ENCODE results near the gene PIK3C2B. TPM values are rescaled to one million over a fixed set of nuclear protein-coding genes. Genes with fewer than 3 reads are reported as not detected.

Gene PIK3C2B
- total RNA-seq, 1 experiment from 2014 or later: 0.76 TPM

GRCh38 chr1:204465546-204466415, 28.8 kb downstream of the PIK3C2B start:
- Histone ChIP-seq H3K4me3 (no peak overlapping the region), H3K27ac (no peak overlapping the region), H3K4me1 (replicated peaks) (no peaks in the 10 kb centered on the region), H3K27me3 (replicated peaks) (no peaks in the 10 kb centered on the region), H3K9me3 (replicated peaks) (no peaks in the 10 kb centered on the region), H3K36me3 (no peaks in the 10 kb centered on the region)
- no peak for DNase-seq (ENCODE audit: low read depth in 1 of 2, low spot score in 2 of 2)

GRCh38 chr1:204464701-204465100, 29.9 kb downstream of the PIK3C2B start:
- H3K27ac ChIP-seq: no peak overlapping the region
- no peaks in the 10 kb centered on the region for H3K9me3 ChIP-seq (replicated peaks)
- H3K36me3 ChIP-seq: no peaks in the 10 kb centered on the region
- no peak for DNase-seq (ENCODE audit: low read depth in 1 of 2, low spot score in 2 of 2)
- H3K4me1 ChIP-seq (replicated peaks): no peaks in the 10 kb centered on the region
- H3K4me3 ChIP-seq: no peak overlapping the region
- no peaks in the 10 kb centered on the region for H3K27me3 ChIP-seq (replicated peaks)

DNA sequence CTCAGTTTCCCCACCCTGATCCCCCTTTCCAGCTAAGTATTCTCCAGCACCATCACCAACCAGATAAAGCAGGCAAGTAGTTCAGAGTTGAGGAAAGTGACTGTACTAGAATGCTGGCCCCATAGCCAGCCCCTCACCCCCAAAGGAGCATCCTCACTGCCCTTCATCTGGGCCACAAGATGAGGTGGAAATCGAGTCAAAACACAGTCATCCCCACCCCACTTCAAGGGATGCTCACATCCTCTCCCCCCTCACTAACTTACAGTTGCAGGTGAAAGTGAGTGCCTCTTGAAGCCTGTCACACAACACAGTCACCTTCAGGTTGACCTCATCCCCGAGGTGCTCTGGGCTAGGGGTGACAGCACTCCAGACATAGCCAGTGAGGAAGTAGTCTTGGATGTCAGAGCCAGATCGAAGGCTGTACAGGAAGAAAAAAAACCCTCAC, 30.4 kb downstream of the PIK3C2B start:
- H3K4me1 ChIP-seq (replicated peaks): no peaks in the 10 kb centered on the region
- no peaks in the 10 kb centered on the region for H3K27me3 ChIP-seq (replicated peaks)
- DNase-seq (ENCODE audit: low read depth in 1 of 2, low spot score in 2 of 2): no peak
- H3K36me3 ChIP-seq: no peaks in the 10 kb centered on the region
- H3K9me3 ChIP-seq (replicated peaks): no peaks in the 10 kb centered on the region
- H3K4me3 ChIP-seq: no peak overlapping the region
- no peak overlapping the region for H3K27ac ChIP-seq

- Histone ChIP-seq H3K4me1 (replicated peaks) (no peaks in the 10 kb centered on the region), H3K27me3 (replicated peaks) (no peaks in the 10 kb centered on the region), H3K36me3 (no peaks in the 10 kb centered on the region), H3K4me3 (no peak overlapping the region), H3K9me3 (replicated peaks) (no peaks in the 10 kb centered on the region), H3K27ac (no peak overlapping the region)
- DNase-seq (ENCODE audit: low read depth in 1 of 2, low spot score in 2 of 2): no peak
Observed at GRCh38 chr1:204463125-204464060, 31.2 kb downstream of the PIK3C2B start.

DNA sequence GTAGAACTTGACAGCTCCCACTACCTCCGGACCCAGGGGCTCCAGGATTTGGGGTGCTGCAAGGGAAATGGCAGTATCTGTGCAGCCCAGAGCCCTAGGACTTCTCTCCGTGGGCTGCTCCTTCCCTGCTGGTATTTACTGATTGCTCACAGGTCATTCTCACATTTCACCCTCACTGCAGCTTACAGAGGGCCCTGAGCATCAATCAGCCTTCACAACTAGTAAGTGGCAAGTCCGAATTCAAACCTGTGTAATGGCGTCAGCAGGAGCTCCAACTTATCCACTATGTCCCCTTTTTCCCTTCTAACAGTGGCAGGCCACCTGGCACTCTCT, 32.4 kb downstream of the PIK3C2B start:
- Histone ChIP-seq H3K27ac (no peak overlapping the region), H3K9me3 (replicated peaks) (no peaks in the 10 kb centered on the region), H3K36me3 (no peaks in the 10 kb centered on the region), H3K4me1 (replicated peaks) (no peaks in the 10 kb centered on the region), H3K27me3 (replicated peaks) (no peaks in the 10 kb centered on the region; the same call in 1 of the 2 replicates), H3K4me3 (no peak overlapping the region)
- no peak for DNase-seq (ENCODE audit: low read depth in 1 of 2, low spot score in 2 of 2)

- Histone ChIP-seq H3K4me3 (no peak overlapping the region), H3K27me3 (replicated peaks) (no peaks in the 10 kb centered on the region; the same call in 1 of the 2 replicates), H3K27ac (no peak overlapping the region), H3K9me3 (replicated peaks) (no peaks in the 10 kb centered on the region), H3K4me1 (replicated peaks) (no peaks in the 10 kb centered on the region), H3K36me3 (no peaks in the 10 kb centered on the region)
- DNase-seq (ENCODE audit: low read depth in 1 of 2, low spot score in 2 of 2): no peak
Observed at GRCh38 chr1:204461331-204462228, 33.0 kb downstream of the PIK3C2B start.

GRCh38 chr1:204460346-204460745, 34.3 kb downstream of the PIK3C2B start:
- no peaks in the 10 kb centered on the region; the same call in 1 of the 2 replicates for H3K27me3 ChIP-seq (replicated peaks)
- H3K9me3 ChIP-seq (replicated peaks): no peaks in the 10 kb centered on the region
- H3K4me1 ChIP-seq (replicated peaks): no peaks in the 10 kb centered on the region
- no peak overlapping the region for H3K4me3 ChIP-seq
- DNase-seq (ENCODE audit: low read depth in 1 of 2, low spot score in 2 of 2): no peak
- no peaks in the 10 kb centered on the region for H3K36me3 ChIP-seq
- H3K27ac ChIP-seq: no peak overlapping the region

- no peak for DNase-seq (ENCODE audit: low read depth in 1 of 2, low spot score in 2 of 2)
- no peaks in the 10 kb centered on the region for H3K9me3 ChIP-seq (replicated peaks)
- no peak overlapping the region for H3K27ac ChIP-seq
- H3K4me3 ChIP-seq: no peak overlapping the region
- no peaks in the 10 kb centered on the region; the same call in 1 of the 2 replicates for H3K27me3 ChIP-seq (replicated peaks)
- H3K4me1 ChIP-seq (replicated peaks): no peaks in the 10 kb centered on the region
- H3K36me3 ChIP-seq: no peaks in the 10 kb centered on the region
Observed at GRCh38 chr1:204459706-204460105, 34.9 kb downstream of the PIK3C2B start.

DNA sequence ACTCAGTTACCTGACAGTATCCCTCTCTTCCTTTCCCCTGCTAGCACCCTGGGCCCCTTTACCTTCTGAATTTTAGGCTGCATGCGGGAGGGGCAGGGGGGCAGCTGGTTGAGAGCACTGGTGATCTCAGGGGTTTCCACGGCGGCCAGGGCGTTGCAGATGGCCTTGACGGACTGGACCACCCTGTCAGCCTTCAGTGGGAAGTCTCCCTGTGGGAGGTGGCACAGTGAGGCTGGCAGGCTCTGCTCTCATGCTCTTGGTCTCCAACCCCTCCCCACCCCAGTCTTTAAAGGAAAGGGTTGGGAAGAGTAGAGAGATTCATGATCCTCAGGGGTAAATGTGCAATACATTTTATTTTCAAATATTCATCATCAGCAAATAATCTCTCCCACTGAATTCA, 36.9 kb downstream of the PIK3C2B start:
- H3K27me3 ChIP-seq (replicated peaks): no peaks in the 10 kb centered on the region; the same call in 1 of the 2 replicates

GRCh38 chr1:204456826-204457442, 37.7 kb downstream of the PIK3C2B start:
- no peak for DNase-seq (ENCODE audit: low read depth in 1 of 2, low spot score in 2 of 2)
- Histone ChIP-seq H3K4me1 (replicated peaks) (no peaks in the 10 kb centered on the region), H3K27ac (no peak overlapping the region), H3K4me3 (no peak overlapping the region), H3K36me3 (no peaks in the 10 kb centered on the region), H3K27me3 (replicated peaks) (no peaks in the 10 kb centered on the region; the same call in 1 of the 2 replicates), H3K9me3 (replicated peaks) (no peaks in the 10 kb centered on the region)

More for the DNA sequence above, 36.9 kb downstream of the PIK3C2B start:
- H3K9me3 ChIP-seq (replicated peaks): no peaks in the 10 kb centered on the region
- DNase-seq (ENCODE audit: low read depth in 1 of 2, low spot score in 2 of 2): no peak
- H3K4me3 ChIP-seq: no peak overlapping the region
- H3K4me1 ChIP-seq (replicated peaks): no peaks in the 10 kb centered on the region
- no peak overlapping the region for H3K27ac ChIP-seq
- H3K36me3 ChIP-seq: no peaks in the 10 kb centered on the region

GRCh38 chr1:204455831-204456145, 38.8 kb downstream of the PIK3C2B start:
- Histone ChIP-seq H3K27ac (no peak overlapping the region), H3K4me3 (no peak overlapping the region), H3K4me1 (replicated peaks) (no peaks in the 10 kb centered on the region), H3K36me3 (no peaks in the 10 kb centered on the region), H3K27me3 (replicated peaks) (no peaks in the 10 kb centered on the region; the same call in 1 of the 2 replicates), H3K9me3 (replicated peaks) (no peaks in the 10 kb centered on the region)
- no peak for DNase-seq (ENCODE audit: low read depth in 1 of 2, low spot score in 2 of 2)

GRCh38 chr1:204455063-204455830, 39.4 kb downstream of the PIK3C2B start:
- Histone ChIP-seq H3K4me3 (no peak overlapping the region), H3K36me3 (no peaks in the 10 kb centered on the region), H3K27ac (no peak overlapping the region), H3K4me1 (replicated peaks) (no peaks in the 10 kb centered on the region), H3K9me3 (replicated peaks) (no peaks in the 10 kb centered on the region), H3K27me3 (replicated peaks) (no peaks in the 10 kb centered on the region; the same call in 1 of the 2 replicates)
- no peak for DNase-seq (ENCODE audit: low read depth in 1 of 2, low spot score in 2 of 2)
